Endothelial cell of hepatic sinusoid (primary cell): ENCODE measurements around the gene OR4D11.
"Not testable (repeated sequence)": the region's sequence is repeated elsewhere in the genome, so short reads cannot be mapped to it uniquely, and the experiment has no call there.

ENCODE experiments used
- in situ Hi-C: cut with HindIII; loops from 2 replicates; pipeline ENCODE4 v1.10.0; 2017; ENCODE audit warnings: low sequenced_read_pairs

Gene OR4D11

DNA sequence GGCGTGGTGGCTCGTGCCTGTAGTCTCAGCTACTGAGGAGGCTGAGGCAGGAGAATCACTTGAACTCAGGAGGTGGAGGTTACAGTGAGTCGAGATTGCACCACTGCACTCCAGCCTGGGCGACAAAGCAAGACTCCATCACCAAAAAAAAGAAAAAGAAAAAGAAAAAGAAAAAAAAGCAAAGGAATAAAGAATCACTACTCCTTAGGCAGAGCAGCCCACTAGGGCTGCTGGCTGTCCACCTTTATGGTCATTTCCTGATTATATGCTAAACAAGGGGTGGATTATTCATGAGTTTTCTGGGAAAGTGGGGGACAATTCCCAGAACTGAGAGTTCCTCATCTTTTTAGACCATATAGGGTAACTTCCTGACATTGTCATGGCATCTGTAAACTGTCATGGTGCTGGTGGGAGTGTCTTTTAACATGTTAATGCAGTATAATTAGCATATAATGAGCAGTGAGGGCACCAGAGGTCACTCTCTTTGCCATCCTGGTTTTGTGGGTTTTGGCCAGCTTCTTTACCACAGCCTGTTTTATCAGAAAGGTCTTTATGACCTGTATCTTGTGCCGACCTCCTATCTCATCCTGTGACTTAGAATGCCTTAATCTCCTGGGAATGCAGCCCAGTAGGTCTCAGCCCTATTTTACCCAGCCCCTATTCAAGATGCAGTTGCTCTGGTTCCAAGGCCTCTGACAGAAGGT, 44.4 kb downstream of the OR4D11 start:
- in situ Hi-C loops = not testable (repeated sequence)

DNA sequence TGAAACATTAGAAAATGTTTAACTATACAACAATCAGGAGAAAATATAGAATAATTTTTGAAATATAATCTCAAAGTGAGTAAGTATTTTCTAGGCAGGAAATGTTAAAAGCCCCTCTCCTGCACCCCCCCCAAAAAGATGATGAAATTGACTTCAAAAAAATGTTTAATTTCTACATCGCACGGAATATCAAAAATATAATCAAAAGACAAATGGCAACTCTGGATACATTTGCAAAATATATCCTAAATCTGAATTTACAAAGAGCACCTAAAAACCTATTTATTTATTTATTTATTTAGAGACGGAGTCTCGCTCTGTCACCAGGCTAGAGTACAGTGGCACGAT, 44.9 kb downstream of the OR4D11 start:
- in situ Hi-C loops = no loop called here

DNA sequence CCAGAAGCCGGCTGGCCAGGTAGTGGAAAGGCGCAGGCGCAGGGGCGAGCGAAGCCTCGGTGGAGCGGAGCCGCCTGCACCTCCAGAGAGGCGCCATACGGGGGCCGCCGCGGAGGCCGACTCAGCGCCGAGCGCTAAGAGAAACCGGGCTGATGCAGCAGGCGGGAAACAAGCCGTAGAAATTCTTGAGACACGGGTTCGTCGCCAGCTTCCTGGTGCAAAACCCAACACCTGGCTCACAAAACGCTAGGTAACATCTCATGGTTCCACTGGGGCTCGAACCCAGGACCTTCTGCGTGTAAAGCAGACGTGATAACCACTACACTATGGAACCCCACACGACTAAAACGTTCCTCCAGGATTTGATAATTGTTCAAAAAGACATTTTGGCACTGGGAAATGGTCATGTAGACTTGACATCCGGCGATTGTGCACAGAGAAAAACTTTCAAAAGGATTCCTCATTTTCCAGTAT, 47.0 kb downstream of the OR4D11 start:
- in situ Hi-C loops = loop anchor here (5.0 kb wide), 2 partner anchors 47 to 117 kb away; partner anchors contain the start of gene PATL1

DNA sequence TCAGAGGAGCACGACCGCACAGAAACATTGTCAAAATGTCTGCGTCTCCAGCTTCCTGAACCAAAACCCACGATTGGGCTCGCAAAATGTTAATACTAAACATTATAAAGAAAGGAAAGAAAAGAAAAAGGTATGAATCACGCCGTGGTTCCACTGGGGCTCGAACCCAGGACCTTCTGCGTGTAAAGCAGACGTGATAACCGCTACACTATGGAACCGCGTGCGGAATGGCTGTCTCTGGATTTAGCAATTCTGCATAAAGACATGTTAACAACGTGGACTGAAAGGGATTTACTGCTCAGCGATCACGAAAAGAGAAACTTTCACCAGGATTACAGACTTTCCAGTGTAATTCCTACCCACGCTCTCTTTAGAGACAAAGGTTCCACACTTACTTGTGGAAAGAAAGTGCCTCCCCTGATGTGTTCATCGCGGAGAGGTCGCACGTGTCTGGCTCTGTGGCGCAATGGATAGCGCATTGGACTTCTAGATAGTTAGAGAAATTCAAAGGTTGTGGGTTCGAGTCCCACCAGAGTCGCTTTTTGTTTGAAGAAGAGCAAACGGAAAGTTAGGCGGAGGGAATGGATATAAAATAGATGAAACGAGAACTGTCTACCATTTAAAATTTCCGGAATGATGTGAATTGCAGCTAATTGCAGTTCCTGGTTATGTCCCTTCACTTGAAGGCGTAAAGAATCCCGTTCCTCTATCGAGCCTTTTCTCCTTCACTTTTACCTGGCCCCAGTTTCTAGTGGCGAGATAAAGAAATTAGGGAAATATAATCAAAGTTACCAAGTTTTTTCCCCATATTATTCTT, 47.7 kb downstream of the OR4D11 start:
- in situ Hi-C loops = loop anchor here (5.0 kb wide), 2 partner anchors 46 to 116 kb away; partner anchors contain the start of gene PATL1

DNA sequence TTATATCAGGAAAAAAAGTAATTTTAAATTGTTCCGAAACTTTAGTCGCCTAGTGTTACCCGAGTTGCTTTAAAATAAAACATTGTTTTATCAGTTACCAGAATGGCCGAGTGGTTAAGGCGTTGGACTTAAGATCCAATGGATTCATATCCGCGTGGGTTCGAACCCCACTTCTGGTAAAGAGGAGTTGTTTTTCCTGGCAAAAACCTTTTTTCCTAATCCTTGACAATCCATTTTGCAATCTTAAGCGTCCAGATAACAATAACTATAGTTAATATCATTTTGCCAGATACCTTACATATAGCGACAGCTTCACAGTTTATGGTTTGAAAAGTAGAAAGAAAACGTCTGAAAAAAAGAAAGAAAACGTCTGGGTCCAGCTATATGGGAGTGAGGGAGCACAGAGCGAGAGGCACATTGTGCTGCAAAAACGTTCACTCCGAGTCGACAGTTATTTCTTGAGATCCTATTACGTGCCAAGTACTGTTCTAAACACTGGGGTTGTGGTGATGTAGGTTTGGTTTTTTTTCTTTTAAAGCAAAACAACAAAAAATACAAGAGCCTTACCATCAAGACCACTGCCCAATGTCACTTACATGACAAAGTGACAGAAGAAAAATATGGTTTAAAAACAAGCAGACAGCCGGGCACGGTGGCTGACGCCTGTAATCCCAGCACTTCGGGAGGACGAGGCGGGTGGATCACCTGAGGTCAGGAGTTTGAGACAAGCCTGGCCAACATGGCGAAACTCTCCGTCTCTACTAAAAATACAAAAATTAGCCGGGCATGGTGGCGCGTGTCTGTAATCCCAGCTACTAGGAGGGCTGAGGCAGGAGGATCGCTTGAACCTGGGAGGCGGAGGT, 48.5 kb downstream of the OR4D11 start:
- in situ Hi-C loops = loop anchor here (5.0 kb wide), 2 partner anchors 45 to 115 kb away; partner anchors contain the start of gene PATL1

DNA sequence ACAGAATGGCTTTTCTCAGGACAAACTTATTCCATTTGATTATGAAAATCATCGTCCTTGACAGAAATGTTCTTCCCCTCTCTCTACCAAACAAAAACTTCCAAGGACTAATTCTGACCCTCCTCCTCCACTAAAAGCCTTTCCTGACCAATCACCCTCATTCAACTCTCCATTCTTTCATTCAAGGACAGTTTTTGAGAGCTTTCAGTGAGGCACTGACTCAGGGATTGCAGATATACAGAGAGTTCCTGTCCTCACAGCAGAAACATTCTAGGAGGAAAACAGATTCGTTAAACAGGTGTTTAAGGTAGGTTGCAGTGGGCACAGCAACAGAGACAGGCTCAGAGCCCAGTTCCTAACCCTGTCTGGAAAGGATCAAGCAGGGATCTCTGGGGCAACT, 49.5 kb downstream of the OR4D11 start:
- in situ Hi-C loops = loop anchor here (5.0 kb wide), 2 partner anchors 44 to 114 kb away; partner anchors contain the start of gene PATL1

DNA sequence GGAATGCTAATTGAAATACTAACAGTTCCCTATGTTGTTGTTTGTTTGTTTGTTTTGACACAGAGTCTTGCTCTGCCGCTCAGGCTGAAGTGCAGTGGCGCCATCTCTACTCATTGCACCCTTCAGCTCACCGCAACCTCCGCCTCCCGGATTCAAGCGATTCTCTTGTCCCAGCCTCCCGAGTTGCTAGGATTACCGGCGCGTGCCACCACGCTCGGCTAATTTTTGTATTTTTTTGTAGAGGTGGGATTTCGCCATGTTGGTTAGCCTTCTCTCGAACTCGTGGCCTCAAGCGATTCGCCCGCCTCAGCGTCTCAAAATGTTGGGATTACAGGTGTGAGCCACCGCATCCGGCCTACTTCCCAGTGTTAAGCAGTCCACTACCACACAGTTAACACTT, 49.9 kb downstream of the OR4D11 start:
- in situ Hi-C loops = loop anchor here (5.0 kb wide), 2 partner anchors 44 to 114 kb away; partner anchors contain the start of gene PATL1
